H1 (cell line): Measurements from ENCODE around the gene CAMTA1. TPM values are rescaled to one million over a fixed set of nuclear protein-coding genes. Genes with fewer than 3 reads are reported as not detected.

Experiments used
- CTCF ChIA-PET: fragments of 300-600 bp; sonication (Branson Sonifier 250); formaldehyde crosslinking; loops from one replicate; lab custom pipeline; 2021; ENCODE audit not compliant: partially characterized antibody; lab: Charles Lee
- POLR2A ChIA-PET: fragments of 300-600 bp; sonication (Branson Sonifier 250); formaldehyde crosslinking; loops from one replicate; lab custom pipeline; 2021; ENCODE audit warnings: inconsistent platforms; ENCODE audit not compliant: partially characterized antibody; lab: Charles Lee
- DNase-seq, 2 experiments: peaks; one replicate each; pipeline versions ENCODE4 v3.0.0 to v3.0.0-alpha.2; 2010 to 2022; ENCODE audit warnings: low spot score in 2 of 2, low read depth in 1 of 2, mixed read lengths in 1 of 2
- FAIRE-seq: peaks from 2 replicates; lab custom pipeline; 2011; peaks lifted over from hg19 to GRCh38; lab: Jason Lieb, UNC
- H2AFZ ChIP-seq: 2 replicates; pipeline ENCODE4 v1.8.1; 2012; ENCODE audit warnings: low read length, inconsistent platforms
- H2AK5ac ChIP-seq: 2 replicates; pipeline ENCODE4 v1.6.1; 2013; ENCODE audit warnings: low read depth, low read length
- H2BK120ac ChIP-seq: replicated peaks from 2 replicates; pipeline ENCODE3; 2013; ENCODE audit warnings: low read depth, low read length, inconsistent platforms
- H2BK12ac ChIP-seq: 2 replicates; pipeline ENCODE4 v1.6.1; 2013; ENCODE audit warnings: low read depth, low read length
- H2BK15ac ChIP-seq: 2 replicates; pipeline ENCODE4 v1.6.1; 2013; ENCODE audit warnings: low read length
- H2BK20ac ChIP-seq: 2 replicates; pipeline ENCODE4 v1.6.1; 2013; ENCODE audit warnings: low read length
- H2BK5ac ChIP-seq: 2 replicates; pipeline ENCODE4 v1.6.1; 2013; ENCODE audit warnings: low read depth, low read length
- H3K14ac ChIP-seq: 2 replicates; pipeline ENCODE4 v1.6.1; 2013; ENCODE audit warnings: inconsistent platforms; ENCODE audit not compliant: insufficient read length
- H3K18ac ChIP-seq: 2 replicates; pipeline ENCODE4 v1.6.1; 2013; ENCODE audit warnings: low read length; ENCODE audit errors: extremely low read depth
- H3K23ac ChIP-seq: 2 replicates; pipeline ENCODE4 v1.6.1; 2013; ENCODE audit warnings: inconsistent platforms; ENCODE audit not compliant: insufficient read length
- H3K23me2 ChIP-seq: 2 replicates; pipeline ENCODE4 v1.6.1; 2013; ENCODE audit warnings: low read depth, low read length
- H3K27ac ChIP-seq: 2 replicates; pipeline ENCODE4 v1.6.1; 2011; ENCODE audit warnings: low read depth, low read length, inconsistent platforms
- H3K27me3 ChIP-seq, 4 experiments: replicated peaks in 1 of 4; 1 replicate in 1 of 4; 2 replicates in 3 of 4; pipeline versions ENCODE4 v1.6.1 to v1.8.1; 2011 to 2013; ENCODE audit warnings: low read length in 3 of 4, mild to moderate bottlenecking in 3 of 4, inconsistent platforms in 2 of 4, mixed read lengths in 2 of 4, moderate library complexity in 1 of 4; ENCODE audit not compliant: control insufficient read depth in 3 of 4, insufficient read depth in 3 of 4; ENCODE audit errors: extremely low read depth in 1 of 4
- H3K36me3 ChIP-seq, 4 experiments: 2 replicates each; pipeline versions ENCODE4 v1.6.1 to v1.8.1; 2011 to 2013; ENCODE audit warnings: mild to moderate bottlenecking in 4 of 4, low read length in 3 of 4, moderate library complexity in 2 of 4, control low read depth in 1 of 4, inconsistent platforms in 1 of 4; ENCODE audit not compliant: insufficient read depth in 4 of 4, control insufficient read depth in 2 of 4
- H3K4ac ChIP-seq: replicated peaks from 2 replicates; pipeline ENCODE3; 2013; ENCODE audit warnings: low read length, low read depth, mixed read lengths, inconsistent platforms; ENCODE audit not compliant: insufficient read length
- H3K4me1 ChIP-seq, 4 experiments: replicated peaks in 1 of 4; 1 replicate in 1 of 4; 2 replicates in 3 of 4; pipeline versions ENCODE4 v1.6.1 to v1.8.1; 2011 to 2013; ENCODE audit warnings: low read length in 3 of 4, inconsistent platforms in 2 of 4, mixed read lengths in 1 of 4; ENCODE audit not compliant: insufficient read depth in 4 of 4, control insufficient read depth in 3 of 4
- H3K4me2 ChIP-seq, 2 experiments: 2 replicates each; pipeline versions ENCODE4 v1.6.1 to v1.8.1; 2011 to 2013; ENCODE audit warnings: low read depth in 2 of 2, low read length in 2 of 2, control low read depth in 1 of 2, inconsistent platforms in 1 of 2, mild to moderate bottlenecking in 1 of 2; ENCODE audit not compliant: insufficient read depth in 1 of 2
- H3K4me3 ChIP-seq, 4 experiments: fragments of 200-600, 300-600 bp in 1 of 4; sonication (generic), shearing (Covaris generic), sonication (Bioruptor Twin) in 1 of 4; 2 replicates each; pipeline versions ENCODE4 v1.5.1 to v1.8.1; 2011 to 2016; ENCODE audit warnings: low read length in 4 of 4, low read depth in 3 of 4, control low read depth in 2 of 4, inconsistent platforms in 2 of 4, mild to moderate bottlenecking in 2 of 4, mixed read lengths in 1 of 4, moderate library complexity in 1 of 4; ENCODE audit not compliant: insufficient read depth in 2 of 4; ENCODE audit errors: extremely low read depth in 1 of 4
- H3K56ac ChIP-seq: replicated peaks from 2 replicates; pipeline ENCODE3; 2013; ENCODE audit warnings: low read depth, mild to moderate bottlenecking, mixed read lengths, low read length, inconsistent platforms; ENCODE audit not compliant: insufficient read length
- H3K79me1 ChIP-seq: 2 replicates; pipeline ENCODE4 v1.6.1; 2013; ENCODE audit warnings: low read depth, low read length, control low read depth
- H3K79me2 ChIP-seq, 2 experiments: 2 replicates each; pipeline versions ENCODE4 v1.6.1 to v1.8.1; 2012 to 2013; ENCODE audit warnings: low read length in 2 of 2, mild to moderate bottlenecking in 2 of 2, inconsistent platforms in 1 of 2; ENCODE audit not compliant: insufficient read depth in 2 of 2, control insufficient read depth in 1 of 2
- H3K9ac ChIP-seq, 4 experiments: replicated peaks in 1 of 4; 1 replicate in 1 of 4; 2 replicates in 3 of 4; pipeline versions ENCODE4 v1.6.1 to v1.8.1; 2011 to 2013; ENCODE audit warnings: low read depth in 3 of 4, low read length in 3 of 4, control low read depth in 2 of 4, mild to moderate bottlenecking in 2 of 4, moderate library complexity in 2 of 4, inconsistent platforms in 1 of 4; ENCODE audit errors: extremely low read depth in 1 of 4
- H3K9me3 ChIP-seq, 2 experiments: 2 replicates each; pipeline versions ENCODE4 v1.6.1 to v1.8.1; 2012 to 2013; ENCODE audit warnings: mild to moderate bottlenecking in 2 of 2, moderate library complexity in 2 of 2, control low read depth in 1 of 2, inconsistent platforms in 1 of 2, low read depth in 1 of 2, low read length in 1 of 2, mixed read lengths in 1 of 2; ENCODE audit not compliant: insufficient read depth in 2 of 2
- H4K20me1 ChIP-seq, 2 experiments: replicated peaks in 1 of 2; 2 replicates each; pipeline versions ENCODE3 to v1.8.1; 2011 to 2013; ENCODE audit warnings: inconsistent platforms in 2 of 2, low read length in 2 of 2, mild to moderate bottlenecking in 1 of 2; ENCODE audit not compliant: insufficient read depth in 2 of 2, control insufficient read depth in 1 of 2
- H4K5ac ChIP-seq: 2 replicates; pipeline ENCODE4 v1.6.1; 2013; ENCODE audit warnings: low read length, low read depth, mixed read lengths, inconsistent platforms; ENCODE audit not compliant: insufficient read length
- H4K8ac ChIP-seq: 2 replicates; pipeline ENCODE4 v1.8.0; 2013; ENCODE audit warnings: mild to moderate bottlenecking, moderate library complexity, low read length, inconsistent platforms; ENCODE audit not compliant: insufficient read depth; ENCODE audit errors: extremely low read depth
- H4K91ac ChIP-seq: replicated peaks from 2 replicates; pipeline ENCODE3; 2013; ENCODE audit warnings: low read length, mixed read lengths, inconsistent platforms; ENCODE audit not compliant: insufficient read length
- HDAC2 ChIP-seq, 2 experiments: fragments of 300-600 bp in 1 of 2; sonication (generic) in 1 of 2; IDR thresholded peaks; 2 replicates each; pipeline ENCODE4 v1.6.1; 2011 to 2012; ENCODE audit warnings: low read depth in 2 of 2, low read length in 2 of 2, mild to moderate bottlenecking in 2 of 2, moderate library complexity in 2 of 2, borderline replicate concordance in 1 of 2, inconsistent platforms in 1 of 2
- RNF2 ChIP-seq: fragments of 200-900, 300-1000 bp; sonication (generic); IDR thresholded peaks from 2 replicates; pipeline ENCODE4 v1.7.1; 2016; ENCODE audit warnings: borderline replicate concordance, low read depth, mild to moderate bottlenecking, antibody characterized with exemption, low read length; ENCODE audit not compliant: poor library complexity, severe bottlenecking; ENCODE audit errors: missing control alignments
- SP2 ChIP-seq: IDR thresholded peaks from 2 replicates; pipeline ENCODE4 v1.6.1; 2012; ENCODE audit warnings: mild to moderate bottlenecking, low read length, inconsistent platforms
- WGBS, 2 experiments: shearing (Covaris generic) in 1 of 2; methylation state at CpG; one replicate each; pipeline versions ENCODE4 v1.1.6 to v1.1.7; 2013 to 2015; ENCODE audit warnings: low lambda C conversion rate in 2 of 2, mixed read lengths in 2 of 2, inconsistent platforms in 1 of 2, low coverage in 1 of 2, missing lambda C conversion rate in 1 of 2; ENCODE audit not compliant: insufficient replicate concordance in 2 of 2, insufficient coverage in 1 of 2, insufficient read length in 1 of 2; ENCODE audit errors: extremely low coverage in 1 of 2, missing lambda C conversion rate in 1 of 2; 5-methylcytosine and 5-hydroxymethylcytosine counted together
- polyA plus RNA-seq, 7 experiments: library from polyadenylated mRNA; depleted of rRNA in 3 of 7; stranded (reverse) in 5 of 7; unstranded in 2 of 7; fragments of >200 nt in 5 of 7; fragments of 200-250 nt in 2 of 7; gene quantifications; 1 replicate in 5 of 7; 2 replicates in 1 of 7; 4 replicates in 1 of 7; pipeline versions ENCODE4 v1.2.1 to v1.2.3, GENCODE V29; 2011 to 2013; ENCODE audit warnings: missing spikeins in 2 of 7, mixed read lengths in 2 of 7
- total RNA-seq: library from RNA; stranded (reverse); fragmentation: NEBNext Ultra II Directional; extraction: Animal tissue kit (Norgen Biotek cat#: 25700); gene quantifications from 2 replicates; pipeline ENCODE4 v1.2.1, GENCODE V29; 2021

The CAMTA1 gene
- total and polyA plus RNA-seq, 2 of the 8 experiments (the other 6 are each of a cell fraction or from before 2014, with no cell fraction given), result 65.0 to 119 TPM

GRCh38 chr1:7454052-7454815, 669.0 kb downstream of the CAMTA1 start:
- FAIRE-seq (no peak), DNase-seq (no peak)
- ChIA-PET POLR2A (interaction anchor here (0.5 kb wide), 1 partner anchor 173 kb away, joined by 3 read pairs; no protein-coding TSS in a partner anchor), CTCF (interaction anchor here (0.7 to 9.9 kb wide), 26 partner anchors 7 to 294 kb away, joined by 3 to 97 read pairs (median 4); no protein-coding TSS in a partner anchor)
- peak overlapping the region; percentile 78; the same call in 1 of the 2 replicates for H3K18ac ChIP-seq
- H3K9me3 ChIP-seq, result no peaks in the 10 kb centered on the region
- H4K5ac ChIP-seq, result no peak overlapping the region
- no peak overlapping the region for H2BK120ac ChIP-seq
- no peak overlapping the region for H4K8ac ChIP-seq
- H3K27me3 ChIP-seq, result no peaks in the 10 kb centered on the region
- no peak overlapping the region for H2BK15ac ChIP-seq
- H3K27ac ChIP-seq, result no peak overlapping the region
- no peaks in the 10 kb centered on the region for H3K79me1 ChIP-seq
- H3K36me3 ChIP-seq, result no peaks in the 10 kb centered on the region
- H2BK12ac ChIP-seq, result no peak overlapping the region; the same call in 1 of the 2 replicates
- H3K56ac ChIP-seq, result no peak overlapping the region
- H3K4me2 ChIP-seq, result no peak overlapping the region
- no peak overlapping the region for H2BK5ac ChIP-seq
- H3K4me3 ChIP-seq, result no peak overlapping the region
- H3K23me2 ChIP-seq, result no peaks in the 10 kb centered on the region
- H2BK20ac ChIP-seq, result no peak overlapping the region
- no peaks in the 10 kb centered on the region for H3K79me2 ChIP-seq
- no peak overlapping the region for H3K4ac ChIP-seq
- no peak overlapping the region for H3K23ac ChIP-seq
- H3K4me1 ChIP-seq, result peaks cover 0 to 13% (median 5%) of the 10 kb centered on the region in 4 experiments; a peak in 5 of 7 replicates
- H3K9ac ChIP-seq, result no peak overlapping the region
- no peak overlapping the region for H3K14ac ChIP-seq
- no peaks in the 10 kb centered on the region for H4K20me1 ChIP-seq
- WGBS, 2 experiments, result 78% methylated on average over 19 of the region's 19 CpGs; no CpG with 5 or more reads in 1 of the 2 experiments
- no peak overlapping the region for H2AFZ ChIP-seq
- no peak overlapping the region for H4K91ac ChIP-seq
- H2AK5ac ChIP-seq, result no peak overlapping the region
- TF ChIP-seq HDAC2 (IDR thresholded peaks at IDR 0.05; ENCODE audit: borderline replicate concordance in 1 of 2, low read depth in 2 of 2, low read length in 2 of 2) (no peak), RNF2 (no peak), SP2 (no peak)
